ENCODE data around the gene CDH13.

GRCh38 chr16:82754716-82755513, 128.1 kb downstream of the CDH13 start:
- TF ChIP-seq, protein P1, sequence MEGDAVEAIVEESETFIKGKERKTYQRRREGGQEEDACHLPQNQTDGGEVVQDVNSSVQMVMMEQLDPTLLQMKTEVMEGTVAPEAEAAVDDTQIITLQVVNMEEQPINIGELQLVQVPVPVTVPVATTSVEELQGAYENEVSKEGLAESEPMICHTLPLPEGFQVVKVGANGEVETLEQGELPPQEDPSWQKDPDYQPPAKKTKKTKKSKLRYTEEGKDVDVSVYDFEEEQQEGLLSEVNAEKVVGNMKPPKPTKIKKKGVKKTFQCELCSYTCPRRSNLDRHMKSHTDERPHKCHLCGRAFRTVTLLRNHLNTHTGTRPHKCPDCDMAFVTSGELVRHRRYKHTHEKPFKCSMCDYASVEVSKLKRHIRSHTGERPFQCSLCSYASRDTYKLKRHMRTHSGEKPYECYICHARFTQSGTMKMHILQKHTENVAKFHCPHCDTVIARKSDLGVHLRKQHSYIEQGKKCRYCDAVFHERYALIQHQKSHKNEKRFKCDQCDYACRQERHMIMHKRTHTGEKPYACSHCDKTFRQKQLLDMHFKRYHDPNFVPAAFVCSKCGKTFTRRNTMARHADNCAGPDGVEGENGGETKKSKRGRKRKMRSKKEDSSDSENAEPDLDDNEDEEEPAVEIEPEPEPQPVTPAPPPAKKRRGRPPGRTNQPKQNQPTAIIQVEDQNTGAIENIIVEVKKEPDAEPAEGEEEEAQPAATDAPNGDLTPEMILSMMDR (IDR thresholded peaks at IDR 0.05), result no peak
- TF ChIP-seq POLR2A (IDR thresholded peaks at IDR 0.05) (no peak), POLR2AphosphoS5 (IDR thresholded peaks at IDR 0.05) (no peak), EP300 (IDR thresholded peaks at IDR 0.05) (no peak)
